Heart left ventricle (tissue), 16 donors: ENCODE data around the gene ADAMTSL1. TPM values are rescaled to one million over a fixed set of nuclear protein-coding genes. Genes with fewer than 3 reads are reported as not detected.

Experiments used
- ATAC-seq, 4 donors: fragments of 200-7000 bp; cut with Tn5 transposase; one replicate each; pipeline ENCODE4 v1.9.1; 2020 to 2022; ENCODE audit warnings: moderate library complexity in 4 of 4, mild to moderate bottlenecking in 3 of 4, moderate number of reproducible peaks in 1 of 4
- DNase-seq, 5 donors: peaks; one replicate each; pipeline ENCODE4 v3.0.0-alpha.2; 2020
- H3K27ac ChIP-seq, 12 donors: fragments of 200-600 bp; sonication (generic) in 4 of 12; one replicate each; pipeline versions ENCODE4 v1.5.0 to v1.8.0; 2016 to 2022; ENCODE audit warnings: mild to moderate bottlenecking in 2 of 12
- H3K27me3 ChIP-seq, 9 donors: fragments of 200-600 bp; sonication (generic) in 2 of 9; one replicate each; pipeline versions ENCODE4 v1.5.1 to v1.8.0; 2016 to 2022; ENCODE audit warnings: mild to moderate bottlenecking in 3 of 9
- H3K36me3 ChIP-seq, 9 donors: fragments of 200-600 bp; sonication (generic) in 2 of 9; one replicate each; pipeline versions ENCODE4 v1.5.0 to v1.8.0; 2018 to 2022; ENCODE audit warnings: mild to moderate bottlenecking in 2 of 9
- H3K4me1 ChIP-seq, 12 donors: fragments of 200-600 bp; sonication (generic) in 4 of 12; one replicate each; pipeline versions ENCODE4 v1.5.0 to v1.8.0; 2016 to 2022; ENCODE audit warnings: mild to moderate bottlenecking in 3 of 12
- H3K4me3 ChIP-seq, 12 donors: fragments of 200-600 bp; sonication (generic) in 4 of 12; one replicate each; pipeline versions ENCODE4 v1.5.0 to v1.8.0; 2017 to 2022; ENCODE audit warnings: mild to moderate bottlenecking in 9 of 12, moderate library complexity in 4 of 12
- H3K9me3 ChIP-seq, 12 donors: fragments of 200-600 bp; sonication (generic) in 4 of 12; one replicate each; pipeline versions ENCODE4 v1.5.0 to v1.8.0; 2016 to 2022; ENCODE audit warnings: mild to moderate bottlenecking in 1 of 12
- POLR2A ChIP-seq, 2 donors: fragments of 450-650 bp; IDR thresholded peaks; one replicate each; pipeline ENCODE4 v1.6.1; 2017; ENCODE audit warnings: antibody characterized with exemption in 2 of 2, mild to moderate bottlenecking in 2 of 2, moderate library complexity in 2 of 2
- WGBS, 4 donors: extraction: QIAGEN DNeasy Blood & Tissue Kit in 2 of 4; methylation state at CpG; one replicate each; pipeline versions ENCODE4 v1.1.5 to v1.1.7; 2013 to 2018; 5-methylcytosine and 5-hydroxymethylcytosine counted together
- intact Hi-C, 10 donors: fragments of 100-400 bp; cut with DNase I; formaldehyde crosslinking; loops; one replicate each; pipeline versions ENCODE4 v1.11.1 to v1.14.2; 2022
- polyA plus RNA-seq, 2 donors: library from polyadenylated mRNA; stranded (reverse); fragments of 200-250 nt; gene quantifications; one replicate each; pipeline ENCODE4 v1.2.3, GENCODE V29; 2013
- total RNA-seq, 9 donors: library from RNA; depleted of rRNA in 2 of 9; stranded (reverse); fragments of >200 nt in 2 of 9; fragmentation: NEBNext Ultra II Directional in 3 of 9; extraction: Animal tissue kit (Norgen Biotek cat#: 25700) in 3 of 9; gene quantifications; one replicate each; pipeline versions ENCODE4 v1.1.0 to v1.2.4, GENCODE V29; 2016 to 2023
- TF ChIP-seq, protein P1 (sequence below), 12 donors: fragments of 200-600 bp; sonication (generic) in 4 of 12; IDR thresholded peaks; one replicate each; pipeline versions ENCODE4 v1.5.0 to v1.8.0; 2018 to 2022; ENCODE audit warnings: antibody characterized with exemption in 12 of 12, mild to moderate bottlenecking in 5 of 12
- donor health status: ischemic (EF 13 %, LVEDD 7.1; RV severe dilation, severe dysfunction).
- donor health status: healthy with polysubstance abuse.
- donor health status: DM: no; HTN: yes; CAD: no.
- donor health status: DM: no; HTN: no; CAD: no.
- donor health status: ischemic (EF 25% LVEDD 6.9; RV normal size, moderate dysfunction).
- donor health status: ischemic (EF 25% LVEDD 5.7; RV mildly dilated, moderate dysfunction).
- donor health status: healthy.
- donor health status: DM: yes; HTN: yes; CAD: no.
- donor health status: ischemic (EF 35%, LVEDD 5.7; RV mildly dilated, moderate dysfunction).
- donor health status: nonischemic (EF 11% LVEDD 7.7; RV severe dilation, severe dysfunction).
- donor health status: DM: yes; HTN: yes; CAD: no.
- donor health status: PGD.
- donor health status: ischemic (EF 29% LVEDD 5.4; RV normal size, mild dysfunction).
- donor health status: nonischemic (EF 23%, LVEDD 6.1; RV moderate dilation, normal function).

Gene ADAMTSL1
- total and polyA plus RNA-seq, 11 donors = 0.46 to 4.7 (median 1.1) TPM

DNA sequence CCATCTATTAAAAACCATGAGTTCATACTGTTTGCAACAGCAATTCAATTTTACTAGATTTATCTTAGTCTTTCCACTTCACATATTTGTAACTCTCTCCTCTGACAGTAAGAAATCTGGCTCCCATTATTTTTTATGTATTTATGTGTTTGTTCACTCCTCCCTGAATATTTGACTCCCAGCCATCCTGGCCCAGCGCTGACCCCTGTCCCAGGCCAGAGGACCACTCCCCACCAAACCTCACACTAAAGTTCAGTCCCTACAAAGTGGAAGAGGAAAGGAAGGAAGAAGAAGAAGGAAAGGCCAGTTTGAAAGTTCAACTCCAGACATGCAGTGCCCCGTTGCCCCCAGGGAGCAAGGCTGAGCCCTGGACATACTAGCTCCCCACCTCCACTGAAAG, 271.8 kb downstream of the ADAMTSL1 start:
- Histone ChIP-seq H3K27me3 (no peaks in the 10 kb centered on the region), H3K4me3 (no peak overlapping the region), H3K9me3 (no peaks in the 10 kb centered on the region), H3K4me1 (peaks cover 0 to 13% (median 0%) of the 10 kb centered on the region in 12 donors), H3K27ac (no peak overlapping the region), H3K36me3 (no peaks in the 10 kb centered on the region)
- no peak for ATAC-seq
- DNase-seq = no peak
- 89 to 100% (median 95%) methylated on average over 2 of the region's 2 CpGs for WGBS, 4 donors
- intact Hi-C loops = no loop called here
- TF ChIP-seq, protein P1, sequence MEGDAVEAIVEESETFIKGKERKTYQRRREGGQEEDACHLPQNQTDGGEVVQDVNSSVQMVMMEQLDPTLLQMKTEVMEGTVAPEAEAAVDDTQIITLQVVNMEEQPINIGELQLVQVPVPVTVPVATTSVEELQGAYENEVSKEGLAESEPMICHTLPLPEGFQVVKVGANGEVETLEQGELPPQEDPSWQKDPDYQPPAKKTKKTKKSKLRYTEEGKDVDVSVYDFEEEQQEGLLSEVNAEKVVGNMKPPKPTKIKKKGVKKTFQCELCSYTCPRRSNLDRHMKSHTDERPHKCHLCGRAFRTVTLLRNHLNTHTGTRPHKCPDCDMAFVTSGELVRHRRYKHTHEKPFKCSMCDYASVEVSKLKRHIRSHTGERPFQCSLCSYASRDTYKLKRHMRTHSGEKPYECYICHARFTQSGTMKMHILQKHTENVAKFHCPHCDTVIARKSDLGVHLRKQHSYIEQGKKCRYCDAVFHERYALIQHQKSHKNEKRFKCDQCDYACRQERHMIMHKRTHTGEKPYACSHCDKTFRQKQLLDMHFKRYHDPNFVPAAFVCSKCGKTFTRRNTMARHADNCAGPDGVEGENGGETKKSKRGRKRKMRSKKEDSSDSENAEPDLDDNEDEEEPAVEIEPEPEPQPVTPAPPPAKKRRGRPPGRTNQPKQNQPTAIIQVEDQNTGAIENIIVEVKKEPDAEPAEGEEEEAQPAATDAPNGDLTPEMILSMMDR (IDR thresholded peaks at IDR 0.05) = no peak
- no peak for TF ChIP-seq POLR2A (IDR thresholded peaks at IDR 0.05)

DNA sequence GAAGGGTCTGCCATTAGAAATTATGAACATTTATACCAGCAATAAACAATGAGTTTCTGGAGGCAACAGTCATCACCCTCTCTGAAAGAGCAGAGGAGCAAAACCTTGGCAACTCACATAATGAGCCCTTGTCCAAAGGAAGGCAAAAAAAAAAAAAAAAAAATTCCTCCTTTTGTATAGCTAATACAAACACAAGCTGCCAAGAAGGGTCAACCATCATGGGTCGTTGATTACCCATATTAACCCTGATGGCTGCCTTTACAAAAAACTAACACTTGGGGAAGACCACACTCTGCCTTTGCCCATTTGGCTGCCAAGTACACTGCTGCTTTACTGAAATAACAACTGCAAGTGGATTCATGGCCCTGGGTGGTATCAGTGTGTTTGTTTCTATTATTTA, 272.7 kb downstream of the ADAMTSL1 start:
- Histone ChIP-seq H3K27ac (no peak overlapping the region), H3K36me3 (no peaks in the 10 kb centered on the region), H3K27me3 (no peaks in the 10 kb centered on the region), H3K4me3 (no peak overlapping the region), H3K9me3 (no peaks in the 10 kb centered on the region), H3K4me1 (peaks cover 0 to 13% (median 0%) of the 10 kb centered on the region in 12 donors)
- ATAC-seq (no peak), DNase-seq (no peak)
- WGBS, 4 donors = 38 to 61% (median 50%) methylated on average over 1 of the region's 1 CpG
- intact Hi-C loops = no loop called here
- no peak for TF ChIP-seq POLR2A (IDR thresholded peaks at IDR 0.05)
- TF ChIP-seq, protein P1 (IDR thresholded peaks at IDR 0.05) = no peak

DNA sequence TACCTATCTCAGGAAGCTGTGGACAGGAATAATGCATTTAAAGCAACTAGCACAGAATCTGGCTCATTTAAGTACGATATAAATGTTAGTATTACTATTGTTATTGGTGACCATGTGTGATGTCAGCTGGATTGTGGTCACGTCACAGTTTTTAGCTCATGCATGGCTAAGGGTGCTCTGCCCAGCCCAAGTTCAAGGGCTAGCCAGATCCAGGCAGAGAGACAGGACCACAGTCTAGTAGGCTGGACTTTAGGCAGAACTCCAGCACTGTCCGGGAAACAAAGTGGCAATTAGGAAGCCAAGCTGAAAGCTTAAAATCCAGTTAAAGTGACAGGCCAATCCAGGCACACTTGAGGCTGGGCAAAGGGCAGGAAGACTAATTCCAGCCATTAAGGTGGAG, 273.6 kb downstream of the ADAMTSL1 start:
- no peak overlapping the region for H3K4me3 ChIP-seq

DNA sequence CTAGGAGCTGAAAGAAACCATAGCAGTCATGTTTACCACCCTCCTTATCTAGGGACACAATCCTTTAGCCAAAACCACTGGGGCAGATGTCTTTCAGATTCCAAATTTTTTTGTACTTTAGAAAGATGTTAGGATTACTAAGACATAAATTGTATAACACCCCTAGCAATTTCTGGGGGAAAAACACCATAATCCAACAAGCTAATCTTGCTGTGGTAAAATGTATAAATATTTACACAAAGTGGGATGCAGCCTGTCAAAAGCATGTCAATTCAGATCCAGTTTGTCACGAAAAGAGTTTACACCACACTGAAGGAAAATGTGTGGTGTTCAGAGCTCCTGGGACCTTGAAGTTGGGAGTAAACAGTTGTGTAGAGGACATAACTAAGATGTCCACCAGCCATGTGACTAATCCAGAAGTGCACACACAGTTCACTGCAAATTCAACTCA, 274.3 kb downstream of the ADAMTSL1 start:
- WGBS, 4 donors = 92 to 100% (median 95%) methylated on average over 1 of the region's 1 CpG
- DNase-seq (no peak), ATAC-seq (no peak)
- Histone ChIP-seq H3K27ac (no peak overlapping the region), H3K36me3 (no peaks in the 10 kb centered on the region), H3K4me3 (no peak overlapping the region), H3K4me1 (peaks cover 0 to 13% (median 0%) of the 10 kb centered on the region in 12 donors), H3K9me3 (no peaks in the 10 kb centered on the region), H3K27me3 (no peaks in the 10 kb centered on the region)
- TF ChIP-seq POLR2A (IDR thresholded peaks at IDR 0.05) = no peak
- TF ChIP-seq, protein P1 (IDR thresholded peaks at IDR 0.05) = no peak
- intact Hi-C loops = no loop called here

More for the DNA sequence above, 273.6 kb downstream of the ADAMTSL1 start:
- Histone ChIP-seq H3K36me3 (no peaks in the 10 kb centered on the region), H3K27ac (no peak overlapping the region), H3K4me1 (peaks cover 0 to 13% (median 0%) of the 10 kb centered on the region in 12 donors), H3K9me3 (no peaks in the 10 kb centered on the region), H3K27me3 (no peaks in the 10 kb centered on the region)
- DNase-seq = peak in 1 of 5 donors; percentile 10
- WGBS, 4 donors = 41 to 63% (median 53%) methylated on average over 3 of the region's 3 CpGs
- ATAC-seq = peak in 1 of 4 donors; percentile 74
- intact Hi-C loops = no loop called here
- TF ChIP-seq, protein P1 (IDR thresholded peaks at IDR 0.05) = no peak
- no peak for TF ChIP-seq POLR2A (IDR thresholded peaks at IDR 0.05)
